CD14-positive monocyte (primary cell): ENCODE measurements around the gene CAMSAP2. TPM values are rescaled to one million over a fixed set of nuclear protein-coding genes. Genes with fewer than 3 reads are reported as not detected.

Experiments used
- DNase-seq, 3 donors: peaks; one replicate each; pipeline ENCODE4 v3.0.0-alpha.2; 2011 to 2022
- H2AFZ ChIP-seq: 2 replicates; pipeline ENCODE4 v1.6.0; 2012; ENCODE audit warnings: mild to moderate bottlenecking, low read depth, low read length, inconsistent platforms; ENCODE audit not compliant: insufficient read depth, poor library complexity, severe bottlenecking
- H3K27ac ChIP-seq, 2 donors: 1 replicate in 1 of 2; 2 replicates in 1 of 2; pipeline ENCODE4 v1.5.1; 2012 to 2013; ENCODE audit warnings: low read length in 2 of 2, control low read depth in 1 of 2, inconsistent platforms in 1 of 2, low read depth in 1 of 2, mild to moderate bottlenecking in 1 of 2
- H3K27me3 ChIP-seq, 2 donors: one replicate each; pipeline versions ENCODE4 v1.6.0 to v1.6.1; 2011 to 2013; ENCODE audit warnings: low read length in 2 of 2; ENCODE audit not compliant: control insufficient read depth in 2 of 2, insufficient read depth in 2 of 2
- H3K36me3 ChIP-seq, 2 donors: replicated peaks in 1 of 2; 1 replicate in 1 of 2; 2 replicates in 1 of 2; pipeline versions ENCODE4 v1.5.1 to v1.6.1; 2012 to 2013; ENCODE audit warnings: low read length in 2 of 2, control low read depth in 1 of 2, inconsistent platforms in 1 of 2, mild to moderate bottlenecking in 1 of 2; ENCODE audit not compliant: insufficient read depth in 2 of 2, control insufficient read depth in 1 of 2
- H3K4me1 ChIP-seq, 2 donors: 1 replicate in 1 of 2; 2 replicates in 1 of 2; pipeline versions ENCODE4 v1.5.1 to v1.6.1; 2012 to 2013; ENCODE audit warnings: low read length in 2 of 2, control low read depth in 1 of 2, inconsistent platforms in 1 of 2, mild to moderate bottlenecking in 1 of 2, moderate library complexity in 1 of 2; ENCODE audit not compliant: insufficient read depth in 2 of 2, control insufficient read depth in 1 of 2
- H3K4me2 ChIP-seq: replicated peaks from 2 replicates; pipeline ENCODE3; 2012; ENCODE audit warnings: low read length, moderate library complexity, mild to moderate bottlenecking; ENCODE audit not compliant: poor library complexity, severe bottlenecking; ENCODE audit errors: extremely low read depth
- H3K4me3 ChIP-seq, 3 experiments: fragments of 200-600 bp in 1 of 3; sonication (generic) in 1 of 3; replicated peaks in 1 of 3; 1 replicate in 2 of 3; 2 replicates in 1 of 3; pipeline ENCODE4 v1.5.1; 2011 to 2013; ENCODE audit warnings: low read length in 3 of 3, mild to moderate bottlenecking in 3 of 3, control low read depth in 2 of 3, low read depth in 2 of 3, inconsistent platforms in 1 of 3, moderate library complexity in 1 of 3
- H3K79me2 ChIP-seq: 2 replicates; pipeline ENCODE4 v1.6.0; 2012; ENCODE audit warnings: mild to moderate bottlenecking, control low read depth, inconsistent platforms, low read length, moderate library complexity; ENCODE audit not compliant: insufficient read depth
- H3K9ac ChIP-seq: 2 replicates; pipeline ENCODE4 v1.6.0; 2017; ENCODE audit warnings: low read length, mild to moderate bottlenecking; ENCODE audit not compliant: insufficient read depth, poor library complexity, severe bottlenecking
- H3K9me3 ChIP-seq, 2 donors: replicated peaks in 1 of 2; 1 replicate in 1 of 2; 2 replicates in 1 of 2; pipeline versions ENCODE4 v1.5.1 to v1.6.1; 2012 to 2013; ENCODE audit warnings: low read length in 2 of 2, control low read depth in 1 of 2; ENCODE audit not compliant: control insufficient read depth in 1 of 2, insufficient read depth in 1 of 2
- H4K20me1 ChIP-seq: 2 replicates; pipeline ENCODE4 v1.6.0; 2012; ENCODE audit warnings: mild to moderate bottlenecking, low read length, control low read depth, moderate library complexity; ENCODE audit not compliant: insufficient read depth
- H3K27ac Mint-ChIP-seq, 7 donors: one replicate each; pipeline ENCODE4 v1.8.0; 2020; ENCODE audit warnings: mild to moderate bottlenecking in 7 of 7, mixed read lengths in 7 of 7, moderate library complexity in 6 of 7, inconsistent platforms in 2 of 7
- H3K27me3 Mint-ChIP-seq, 3 donors: one replicate each; pipeline ENCODE4 v1.8.0; 2021 to 2022; ENCODE audit warnings: low read depth in 3 of 3, mild to moderate bottlenecking in 3 of 3, mixed read lengths in 3 of 3, moderate library complexity in 3 of 3, inconsistent platforms in 1 of 3
- H3K36me3 Mint-ChIP-seq, 2 donors: one replicate each; pipeline ENCODE4 v1.8.0; 2020; ENCODE audit warnings: mixed read lengths in 2 of 2, inconsistent platforms in 1 of 2, mild to moderate bottlenecking in 1 of 2
- H3K4me1 Mint-ChIP-seq: one replicate; pipeline ENCODE4 v1.8.0; 2020; ENCODE audit warnings: mild to moderate bottlenecking, mixed read lengths
- H3K4me3 Mint-ChIP-seq, 2 donors: one replicate each; pipeline ENCODE4 v1.8.0; 2020; ENCODE audit warnings: mild to moderate bottlenecking in 2 of 2, mixed read lengths in 2 of 2, moderate library complexity in 1 of 2
- H3K9me3 Mint-ChIP-seq, 7 donors: one replicate each; pipeline ENCODE4 v1.8.0; 2020 to 2022; ENCODE audit warnings: mixed read lengths in 7 of 7, mild to moderate bottlenecking in 6 of 7, moderate library complexity in 6 of 7, inconsistent platforms in 2 of 7
- WGBS: methylation state at CpG from one replicate; pipeline ENCODE4 v1.1.5; 2013; ENCODE audit warnings: missing lambda C conversion rate; ENCODE audit not compliant: insufficient coverage; 5-methylcytosine and 5-hydroxymethylcytosine counted together
- intact Hi-C, 2 donors: fragments of 100-400 bp; cut with micrococcal nuclease; formaldehyde crosslinking; loops; one replicate each; pipeline versions ENCODE4 v1.15.0 to v1.15.1; 2023
- polyA plus RNA-seq, 3 donors: library from polyadenylated mRNA; depleted of rRNA in 1 of 3; unstranded in 2 of 3; stranded (reverse) in 1 of 3; fragments of 300-500 nt in 2 of 3; fragments of >200 nt in 1 of 3; fragmentation: Illumina TruSeq in 2 of 3; gene quantifications; 1 replicate in 2 of 3; 2 replicates in 1 of 3; pipeline ENCODE4 v1.2.3, GENCODE V29; 2012 to 2021
- TF ChIP-seq, protein P1 (sequence below): fragments of 200-600 bp; IDR thresholded peaks from one replicate; pipeline ENCODE4 v1.8.0; 2022; ENCODE audit warnings: antibody characterized with exemption, mild to moderate bottlenecking

Gene CAMSAP2
- polyA plus RNA-seq, 3 donors = 0.89 to 1.3 (median 0.90) TPM

DNA sequence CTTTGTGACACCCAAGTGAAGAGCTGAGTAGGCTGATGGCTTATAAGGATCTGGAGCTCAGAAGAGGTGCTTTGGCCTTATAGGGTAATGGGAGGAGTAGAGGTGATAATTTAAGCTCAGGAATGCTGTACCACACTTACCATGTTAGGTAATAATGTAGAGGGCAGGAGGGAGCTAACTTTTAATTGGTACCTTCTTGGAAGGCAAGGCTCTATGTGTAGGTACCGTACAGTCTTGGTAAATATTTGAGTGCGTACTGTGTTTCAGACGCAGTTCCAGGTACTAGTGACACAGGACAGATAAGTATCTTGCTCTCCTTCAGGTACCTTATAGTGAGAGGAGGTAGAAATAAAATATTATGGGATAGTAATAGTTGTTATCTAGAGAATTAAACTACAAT is 16.8 kb downstream of the CAMSAP2 start:
- Mint-ChIP-seq H3K9me3 (no peaks in the 10 kb centered on the region), H3K27me3 (peaks cover 6 to 8% (median 7%) of the 10 kb centered on the region in 3 donors), H3K4me1 (no peaks in the 10 kb centered on the region), H3K4me3 (no peak overlapping the region), H3K36me3 (no peaks in the 10 kb centered on the region), H3K27ac (no peak overlapping the region)
- WGBS = 95% methylated on average over 3 of the region's 3 CpGs
- no peak for DNase-seq
- H3K9me3 ChIP-seq = no peaks in the 10 kb centered on the region
- no peak overlapping the region for H3K4me2 ChIP-seq
- H3K4me3 ChIP-seq = no peak overlapping the region
- H3K4me1 ChIP-seq = no peaks in the 10 kb centered on the region
- H3K36me3 ChIP-seq = no peaks in the 10 kb centered on the region
- no peak overlapping the region for H2AFZ ChIP-seq
- no peaks in the 10 kb centered on the region for H3K79me2 ChIP-seq
- TF ChIP-seq, protein P1, sequence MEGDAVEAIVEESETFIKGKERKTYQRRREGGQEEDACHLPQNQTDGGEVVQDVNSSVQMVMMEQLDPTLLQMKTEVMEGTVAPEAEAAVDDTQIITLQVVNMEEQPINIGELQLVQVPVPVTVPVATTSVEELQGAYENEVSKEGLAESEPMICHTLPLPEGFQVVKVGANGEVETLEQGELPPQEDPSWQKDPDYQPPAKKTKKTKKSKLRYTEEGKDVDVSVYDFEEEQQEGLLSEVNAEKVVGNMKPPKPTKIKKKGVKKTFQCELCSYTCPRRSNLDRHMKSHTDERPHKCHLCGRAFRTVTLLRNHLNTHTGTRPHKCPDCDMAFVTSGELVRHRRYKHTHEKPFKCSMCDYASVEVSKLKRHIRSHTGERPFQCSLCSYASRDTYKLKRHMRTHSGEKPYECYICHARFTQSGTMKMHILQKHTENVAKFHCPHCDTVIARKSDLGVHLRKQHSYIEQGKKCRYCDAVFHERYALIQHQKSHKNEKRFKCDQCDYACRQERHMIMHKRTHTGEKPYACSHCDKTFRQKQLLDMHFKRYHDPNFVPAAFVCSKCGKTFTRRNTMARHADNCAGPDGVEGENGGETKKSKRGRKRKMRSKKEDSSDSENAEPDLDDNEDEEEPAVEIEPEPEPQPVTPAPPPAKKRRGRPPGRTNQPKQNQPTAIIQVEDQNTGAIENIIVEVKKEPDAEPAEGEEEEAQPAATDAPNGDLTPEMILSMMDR = no peak
- intact Hi-C loops = no loop called here
- no peak overlapping the region for H3K9ac ChIP-seq
- H3K27me3 ChIP-seq = no peaks in the 10 kb centered on the region
- no peaks in the 10 kb centered on the region for H4K20me1 ChIP-seq
- H3K27ac ChIP-seq = no peak overlapping the region

DNA sequence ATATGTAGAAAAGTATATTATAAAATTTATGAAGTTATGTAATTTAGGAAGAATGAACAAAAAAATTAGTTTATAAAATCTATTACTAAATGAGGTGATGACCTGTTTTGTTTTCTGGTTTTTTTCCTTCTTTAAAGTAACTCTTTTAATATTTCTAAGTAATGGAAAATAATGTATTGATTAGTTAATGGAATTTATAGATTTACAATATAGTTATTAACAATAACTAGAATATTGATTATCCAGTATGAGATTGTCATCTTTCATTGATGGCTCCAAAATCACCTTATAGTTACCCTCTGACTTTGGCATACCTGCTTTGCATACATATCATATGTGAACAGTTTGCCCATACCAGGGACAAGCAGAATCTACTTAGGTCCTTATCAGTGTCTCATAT is 23.4 kb downstream of the CAMSAP2 start:
- no peak overlapping the region for H3K9ac ChIP-seq
- no peak overlapping the region for H3K4me3 ChIP-seq
- peaks cover 3 to 8% (median 5%) of the 10 kb centered on the region in 3 donors for H3K27me3 Mint-ChIP-seq
- H3K36me3 ChIP-seq = no peaks in the 10 kb centered on the region
- no peaks in the 10 kb centered on the region for H3K79me2 ChIP-seq
- no peaks in the 10 kb centered on the region for H4K20me1 ChIP-seq
- no peak overlapping the region for H3K27ac ChIP-seq
- no peaks in the 10 kb centered on the region for H3K36me3 Mint-ChIP-seq
- H3K4me3 Mint-ChIP-seq = no peak overlapping the region
- no peak overlapping the region for H3K4me2 ChIP-seq
- no peaks in the 10 kb centered on the region for H3K4me1 ChIP-seq
- no peak overlapping the region for H3K27ac Mint-ChIP-seq
- no peaks in the 10 kb centered on the region for H3K9me3 ChIP-seq
- H3K27me3 ChIP-seq = no peaks in the 10 kb centered on the region
- no peaks in the 10 kb centered on the region for H3K4me1 Mint-ChIP-seq
- intact Hi-C loops = no loop called here
- TF ChIP-seq, protein P1 = no peak
- no peak for DNase-seq
- no peak overlapping the region for H2AFZ ChIP-seq
- peaks cover 0 to 4% (median 0%) of the 10 kb centered on the region in 7 donors for H3K9me3 Mint-ChIP-seq
